GM23248 (cell line): ENCODE results near the gene ENPP6.

Experiments used
- EZH2 ChIP-seq: fragments of 200-600 bp; sonication (generic); IDR thresholded peaks from 2 replicates; pipeline ENCODE4 v1.6.1; 2018; ENCODE audit warnings: antibody characterized with exemption, mild to moderate bottlenecking; ENCODE audit not compliant: insufficient read depth, poor library complexity, severe bottlenecking
- EZH2phosphoT487 ChIP-seq: fragments of 200-600 bp; sonication (generic); IDR thresholded peaks from 2 replicates; pipeline ENCODE4 v1.6.1; 2018; ENCODE audit warnings: antibody characterized with exemption, moderate library complexity, mild to moderate bottlenecking, low read depth; ENCODE audit not compliant: insufficient read depth

DNA sequence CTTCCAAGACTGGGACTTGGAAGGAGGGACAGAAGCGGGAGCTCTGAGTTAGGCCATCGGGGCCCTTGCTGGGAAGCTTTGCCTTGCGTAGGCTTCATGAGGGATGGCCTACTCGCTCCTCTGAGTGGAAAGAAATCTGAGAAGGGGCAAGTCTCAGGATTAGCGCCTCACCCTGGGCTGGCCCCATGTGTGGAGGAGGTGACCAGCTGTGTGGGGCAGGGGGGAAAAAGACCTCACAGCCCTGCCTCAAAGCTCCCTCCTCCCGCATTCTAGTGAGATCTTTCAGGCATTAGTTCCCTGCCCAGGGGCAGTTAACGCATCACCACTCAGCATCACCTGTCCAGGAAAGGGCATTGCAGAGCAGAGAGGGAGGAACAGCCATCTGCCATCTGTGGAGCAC is 156.1 kb downstream of the ENPP6 start:
- TF ChIP-seq EZH2 (no peak), EZH2phosphoT487 (no peak)
